Right renal cortex interstitium (tissue), 3 donors: Measurements from ENCODE around the gene ALDH7A1. TPM values are rescaled to one million over a fixed set of nuclear protein-coding genes. Genes with fewer than 3 reads are reported as not detected.
"Not testable (repeated sequence)": the region's sequence is repeated elsewhere in the genome, so short reads cannot be mapped to it uniquely, and the experiment has no call there.

ENCODE experiments used
- DNase-seq, 3 donors: peaks; one replicate each; pipeline ENCODE4 v3.0.0-alpha.2; 2013; ENCODE audit warnings: low read depth in 3 of 3, low spot score in 2 of 3
- polyA plus RNA-seq, 3 donors: library from polyadenylated mRNA; unstranded; fragments of 120-200 nt; gene quantifications; one replicate each; pipeline ENCODE4 v1.2.1, GENCODE V29; 2013; ENCODE audit not compliant: insufficient read length in 3 of 3

ALDH7A1 gene
- polyA plus RNA-seq, 3 donors, result 165 to 186 (median 172) TPM

GRCh38 chr5:126597156-126597555 is 2.1 kb upstream of the ALDH7A1 start:
- DNase-seq, result no peak

- no peak for DNase-seq
Measured at GRCh38 chr5:126595486-126596083, 566 bp upstream of the ALDH7A1 start.

GRCh38 chr5:126591549-126591948 is 3.5 kb downstream of the ALDH7A1 start:
- DNase-seq, result no peak

GRCh38 chr5:126589536-126590297 is 5.3 kb downstream of the ALDH7A1 start:
- DNase-seq, result no peak

GRCh38 chr5:126587551-126588390 is 7.2 kb downstream of the ALDH7A1 start:
- DNase-seq, result no peak

- no peak for DNase-seq
Measured at GRCh38 chr5:126583761-126584160, 11.3 kb downstream of the ALDH7A1 start.

GRCh38 chr5:126579716-126580115 is 15.3 kb downstream of the ALDH7A1 start:
- no peak for DNase-seq

GRCh38 chr5:126577415-126577814 is 17.6 kb downstream of the ALDH7A1 start:
- no peak for DNase-seq

- DNase-seq, result no peak
Measured at GRCh38 chr5:126576974-126577373, 18.0 kb downstream of the ALDH7A1 start.

GRCh38 chr5:126575644-126576043 is 19.4 kb downstream of the ALDH7A1 start:
- DNase-seq, result no peak

- DNase-seq, result no peak
Measured at GRCh38 chr5:126568206-126568755, 26.7 kb downstream of the ALDH7A1 start.

GRCh38 chr5:126562823-126563222 is 32.2 kb downstream of the ALDH7A1 start:
- no peak for DNase-seq

GRCh38 chr5:126561908-126562307 is 33.1 kb downstream of the ALDH7A1 start:
- no peak for DNase-seq

- DNase-seq, result not testable (repeated sequence)
Measured at GRCh38 chr5:126555101-126555500, 39.9 kb downstream of the ALDH7A1 start.

GRCh38 chr5:126552614-126553013 is 42.4 kb downstream of the ALDH7A1 start:
- no peak for DNase-seq

GRCh38 chr5:126544087-126544740 is 50.8 kb downstream of the ALDH7A1 start:
- DNase-seq, result no peak

GRCh38 chr5:126543660-126544059 is 51.4 kb downstream of the ALDH7A1 start:
- DNase-seq, result no peak

GRCh38 chr5:126543009-126543408 is 52.0 kb downstream of the ALDH7A1 start:
- DNase-seq, result no peak

- DNase-seq, result no peak
Measured at GRCh38 chr5:126542441-126542840, 52.6 kb downstream of the ALDH7A1 start.

- no peak for DNase-seq
Measured at GRCh38 chr5:126540631-126541030, 54.4 kb downstream of the ALDH7A1 start.

GRCh38 chr5:126538579-126538978 is 56.4 kb downstream of the ALDH7A1 start:
- DNase-seq, result no peak
